ENCODE results near the gene MAPK11. TPM values are rescaled to one million over a fixed set of nuclear protein-coding genes. Genes with fewer than 3 reads are reported as not detected.
A peak's percentile ranks its signal among the peaks of the same experiment; 100 is the strongest.

The MAPK11 gene
- total and polyA plus RNA-seq, 9 of the 15 experiments (the other 6 are each of a cell fraction or from before 2014, with no cell fraction given), result 0.06 to 14.6 (median 5.3) TPM

DNA sequence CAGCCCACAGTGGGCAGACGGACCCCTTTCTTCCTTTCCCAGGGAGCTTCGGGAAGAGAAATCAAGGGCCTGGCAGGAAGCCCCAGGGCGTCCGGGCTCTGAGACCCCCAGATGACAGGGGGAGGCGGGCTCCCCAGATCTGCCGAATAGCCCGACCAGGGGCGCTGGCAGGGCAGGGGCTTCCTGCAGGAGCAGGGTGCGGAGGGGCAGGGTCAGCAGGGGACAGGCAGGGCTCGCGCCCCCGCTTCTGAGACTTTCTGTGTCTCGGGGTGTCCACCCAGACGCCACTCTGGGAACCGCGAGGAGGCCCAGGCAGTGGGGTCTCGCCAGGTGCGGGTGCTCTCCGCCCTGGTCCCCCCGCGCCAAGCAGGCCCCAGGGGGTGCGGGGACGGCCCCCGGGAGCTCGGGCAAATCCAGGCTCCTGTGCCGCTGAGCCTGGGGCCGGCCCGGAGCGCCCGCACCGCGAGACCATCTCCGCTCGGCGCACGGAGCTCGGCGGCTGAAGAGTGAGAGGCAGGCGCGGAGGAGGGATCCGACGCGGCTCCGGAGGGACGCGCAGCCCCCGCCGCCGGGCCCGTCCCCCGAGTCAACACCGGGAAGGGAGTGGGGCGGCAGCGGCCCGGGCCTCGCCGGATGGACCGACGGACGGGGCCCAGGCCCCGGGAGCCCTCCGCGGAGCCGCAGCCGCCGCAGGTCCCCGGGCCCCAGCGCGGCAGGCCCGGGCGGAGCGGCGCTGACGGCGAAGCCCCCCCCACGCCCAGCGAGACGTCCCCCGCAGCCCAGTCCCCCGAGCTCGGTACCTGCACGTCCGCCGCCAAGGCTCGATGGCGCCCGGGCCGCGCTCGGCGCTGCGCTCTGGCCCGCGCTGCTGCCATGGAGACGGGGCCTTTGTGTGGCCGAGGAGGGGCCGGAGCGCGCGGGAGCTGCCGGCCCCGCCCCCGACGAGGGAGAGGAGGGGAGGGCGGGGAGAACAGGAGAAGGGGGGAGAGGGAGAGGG is 36.9 kb upstream of the MAPK11 start, which contains the start of gene PLXNB2 (continued):
- TF ChIP-seq, protein P1, sequence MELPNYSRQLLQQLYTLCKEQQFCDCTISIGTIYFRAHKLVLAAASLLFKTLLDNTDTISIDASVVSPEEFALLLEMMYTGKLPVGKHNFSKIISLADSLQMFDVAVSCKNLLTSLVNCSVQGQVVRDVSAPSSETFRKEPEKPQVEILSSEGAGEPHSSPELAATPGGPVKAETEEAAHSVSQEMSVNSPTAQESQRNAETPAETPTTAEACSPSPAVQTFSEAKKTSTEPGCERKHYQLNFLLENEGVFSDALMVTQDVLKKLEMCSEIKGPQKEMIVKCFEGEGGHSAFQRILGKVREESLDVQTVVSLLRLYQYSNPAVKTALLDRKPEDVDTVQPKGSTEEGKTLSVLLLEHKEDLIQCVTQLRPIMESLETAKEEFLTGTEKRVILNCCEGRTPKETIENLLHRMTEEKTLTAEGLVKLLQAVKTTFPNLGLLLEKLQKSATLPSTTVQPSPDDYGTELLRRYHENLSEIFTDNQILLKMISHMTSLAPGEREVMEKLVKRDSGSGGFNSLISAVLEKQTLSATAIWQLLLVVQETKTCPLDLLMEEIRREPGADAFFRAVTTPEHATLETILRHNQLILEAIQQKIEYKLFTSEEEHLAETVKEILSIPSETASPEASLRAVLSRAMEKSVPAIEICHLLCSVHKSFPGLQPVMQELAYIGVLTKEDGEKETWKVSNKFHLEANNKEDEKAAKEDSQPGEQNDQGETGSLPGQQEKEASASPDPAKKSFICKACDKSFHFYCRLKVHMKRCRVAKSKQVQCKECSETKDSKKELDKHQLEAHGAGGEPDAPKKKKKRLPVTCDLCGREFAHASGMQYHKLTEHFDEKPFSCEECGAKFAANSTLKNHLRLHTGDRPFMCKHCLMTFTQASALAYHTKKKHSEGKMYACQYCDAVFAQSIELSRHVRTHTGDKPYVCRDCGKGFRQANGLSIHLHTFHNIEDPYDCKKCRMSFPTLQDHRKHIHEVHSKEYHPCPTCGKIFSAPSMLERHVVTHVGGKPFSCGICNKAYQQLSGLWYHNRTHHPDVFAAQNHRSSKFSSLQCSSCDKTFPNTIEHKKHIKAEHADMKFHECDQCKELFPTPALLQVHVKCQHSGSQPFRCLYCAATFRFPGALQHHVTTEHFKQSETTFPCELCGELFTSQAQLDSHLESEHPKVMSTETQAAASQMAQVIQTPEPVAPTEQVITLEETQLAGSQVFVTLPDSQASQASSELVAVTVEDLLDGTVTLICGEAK (IDR thresholded peaks at IDR 0.05), result 0 out of 2 replicates have a peak, but pooled peaks have one; percentile 14
- TF ChIP-seq, protein P1 (CRISPR knock-in tag; IDR thresholded peaks at IDR 0.05), result no peak
- no peak for TF ChIP-seq HDGF (IDR thresholded peaks at IDR 0.05)
- no peak for TF ChIP-seq CHD2 (IDR thresholded peaks at IDR 0.05; ENCODE audit: low read depth, low read length)
- TF ChIP-seq CXXC5 (CRISPR knock-in tag; IDR thresholded peaks at IDR 0.05), result peak; percentile 44; the same call in 1 of the 2 replicates
- TF ChIP-seq, protein P2, sequence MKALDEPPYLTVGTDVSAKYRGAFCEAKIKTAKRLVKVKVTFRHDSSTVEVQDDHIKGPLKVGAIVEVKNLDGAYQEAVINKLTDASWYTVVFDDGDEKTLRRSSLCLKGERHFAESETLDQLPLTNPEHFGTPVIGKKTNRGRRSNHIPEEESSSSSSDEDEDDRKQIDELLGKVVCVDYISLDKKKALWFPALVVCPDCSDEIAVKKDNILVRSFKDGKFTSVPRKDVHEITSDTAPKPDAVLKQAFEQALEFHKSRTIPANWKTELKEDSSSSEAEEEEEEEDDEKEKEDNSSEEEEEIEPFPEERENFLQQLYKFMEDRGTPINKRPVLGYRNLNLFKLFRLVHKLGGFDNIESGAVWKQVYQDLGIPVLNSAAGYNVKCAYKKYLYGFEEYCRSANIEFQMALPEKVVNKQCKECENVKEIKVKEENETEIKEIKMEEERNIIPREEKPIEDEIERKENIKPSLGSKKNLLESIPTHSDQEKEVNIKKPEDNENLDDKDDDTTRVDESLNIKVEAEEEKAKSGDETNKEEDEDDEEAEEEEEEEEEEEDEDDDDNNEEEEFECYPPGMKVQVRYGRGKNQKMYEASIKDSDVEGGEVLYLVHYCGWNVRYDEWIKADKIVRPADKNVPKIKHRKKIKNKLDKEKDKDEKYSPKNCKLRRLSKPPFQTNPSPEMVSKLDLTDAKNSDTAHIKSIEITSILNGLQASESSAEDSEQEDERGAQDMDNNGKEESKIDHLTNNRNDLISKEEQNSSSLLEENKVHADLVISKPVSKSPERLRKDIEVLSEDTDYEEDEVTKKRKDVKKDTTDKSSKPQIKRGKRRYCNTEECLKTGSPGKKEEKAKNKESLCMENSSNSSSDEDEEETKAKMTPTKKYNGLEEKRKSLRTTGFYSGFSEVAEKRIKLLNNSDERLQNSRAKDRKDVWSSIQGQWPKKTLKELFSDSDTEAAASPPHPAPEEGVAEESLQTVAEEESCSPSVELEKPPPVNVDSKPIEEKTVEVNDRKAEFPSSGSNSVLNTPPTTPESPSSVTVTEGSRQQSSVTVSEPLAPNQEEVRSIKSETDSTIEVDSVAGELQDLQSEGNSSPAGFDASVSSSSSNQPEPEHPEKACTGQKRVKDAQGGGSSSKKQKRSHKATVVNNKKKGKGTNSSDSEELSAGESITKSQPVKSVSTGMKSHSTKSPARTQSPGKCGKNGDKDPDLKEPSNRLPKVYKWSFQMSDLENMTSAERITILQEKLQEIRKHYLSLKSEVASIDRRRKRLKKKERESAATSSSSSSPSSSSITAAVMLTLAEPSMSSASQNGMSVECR (CRISPR knock-in tag; IDR thresholded peaks at IDR 0.05), result peak; percentile 51; the same call in 1 of the 2 replicates
- no peak for TF ChIP-seq ZSCAN32 (CRISPR knock-in tag; IDR thresholded peaks at IDR 0.05)
- TF ChIP-seq PCBP1 (IDR thresholded peaks at IDR 0.05; ENCODE audit: low read depth, low read length, poor library complexity, severe bottlenecking), result peak; percentile 65
- TF ChIP-seq SIN3B (IDR thresholded peaks at IDR 0.05; ENCODE audit: low read depth), result peak; percentile 32; the same call in 1 of the 2 replicates
- TF ChIP-seq SMARCB1 (IDR thresholded peaks at IDR 0.05; ENCODE audit: insufficient read length, low read depth), result no peak
- no peak for TF ChIP-seq ZNF263 (CRISPR knock-in tag; IDR thresholded peaks at IDR 0.05; ENCODE audit: borderline replicate concordance)

Data from K562 (cell line).